ENCODE results near the gene GFER.

GFER gene

DNA sequence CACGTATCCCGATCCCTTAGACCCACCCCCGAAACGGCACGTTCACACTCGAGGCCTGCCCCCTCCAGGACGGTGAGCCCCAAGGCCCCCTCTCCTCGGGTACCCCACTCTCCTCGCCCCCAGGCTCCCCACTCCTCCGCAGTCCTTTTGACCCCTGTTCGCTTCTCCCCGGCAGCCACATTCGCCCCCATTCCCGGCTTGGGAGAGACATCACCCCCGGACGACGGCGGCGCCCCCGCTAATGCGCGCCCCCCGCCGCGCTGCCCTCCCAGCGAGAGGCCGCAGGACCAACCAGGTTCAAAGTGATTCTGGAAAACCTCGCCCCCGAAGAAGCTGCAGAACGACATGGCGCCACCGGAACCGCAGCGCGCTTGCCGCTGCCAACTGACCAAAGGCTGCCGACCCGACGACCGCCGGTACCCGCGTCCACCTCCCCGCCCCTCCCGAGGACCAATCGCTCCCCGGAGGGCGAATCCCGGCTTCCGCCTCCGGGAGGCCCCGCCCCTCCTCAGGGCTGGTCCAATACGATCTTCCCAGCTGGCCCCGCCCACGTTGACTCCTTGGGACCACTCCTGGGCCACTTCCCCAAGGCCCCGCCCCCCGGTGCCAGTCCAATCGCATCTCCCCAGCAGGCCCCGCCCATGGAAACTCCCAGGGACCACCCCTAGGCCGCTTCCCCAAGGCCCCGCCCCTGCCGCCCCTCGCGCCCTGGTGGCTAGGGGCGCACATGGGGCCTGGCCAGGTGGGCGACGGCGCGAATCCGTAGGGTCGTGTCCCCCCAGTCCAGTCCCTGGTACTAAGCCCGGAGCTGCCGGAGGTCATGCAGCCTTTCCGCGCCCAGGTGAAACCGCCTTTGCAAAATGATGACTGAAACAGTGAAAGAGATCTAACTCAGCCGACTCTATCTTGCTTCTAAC, 40.9 kb upstream of the GFER start, which contains the start of gene MSRB1:
Gene MSRB1 (minus strand): TSS at position 390 of the 917 bp plus-strand sequence. CDS start 43 bp downstream, at position 347.
- peaks cover 23 to 33% of the 10 kb centered on the region in 2 donors for H3K4me1 ChIP-seq (ENCODE audit: control insufficient read depth in 1 of 2, insufficient read depth in 2 of 2, low read length in 2 of 2)
- H3K27ac ChIP-seq (ENCODE audit: low read depth, low read length) = peak within 1 kb of the TSS; percentile 66
- H3K9me3 ChIP-seq (ENCODE audit: control insufficient read depth in 1 of 2, low read length in 2 of 2) = no peaks in the 10 kb centered on the region
- H3K36me3 ChIP-seq (ENCODE audit: control insufficient read depth in 1 of 2, insufficient read depth in 2 of 2, low read length in 2 of 2) = peaks cover 13 to 19% of the 10 kb centered on the region in 2 donors
- H3K4me3 ChIP-seq (ENCODE audit: low read depth in 1 of 2, low read length in 2 of 2) = peak within 1 kb of the TSS; percentile 86 to 93
- H3K9ac ChIP-seq (ENCODE audit: low read depth in 1 of 2, low read length in 2 of 2) = peak within 1 kb of the TSS; percentile 74 to 82
- H3K27me3 ChIP-seq (ENCODE audit: control insufficient read depth in 1 of 2, insufficient read depth in 2 of 2, low read length in 2 of 2) = no peaks in the 10 kb centered on the region

DNA sequence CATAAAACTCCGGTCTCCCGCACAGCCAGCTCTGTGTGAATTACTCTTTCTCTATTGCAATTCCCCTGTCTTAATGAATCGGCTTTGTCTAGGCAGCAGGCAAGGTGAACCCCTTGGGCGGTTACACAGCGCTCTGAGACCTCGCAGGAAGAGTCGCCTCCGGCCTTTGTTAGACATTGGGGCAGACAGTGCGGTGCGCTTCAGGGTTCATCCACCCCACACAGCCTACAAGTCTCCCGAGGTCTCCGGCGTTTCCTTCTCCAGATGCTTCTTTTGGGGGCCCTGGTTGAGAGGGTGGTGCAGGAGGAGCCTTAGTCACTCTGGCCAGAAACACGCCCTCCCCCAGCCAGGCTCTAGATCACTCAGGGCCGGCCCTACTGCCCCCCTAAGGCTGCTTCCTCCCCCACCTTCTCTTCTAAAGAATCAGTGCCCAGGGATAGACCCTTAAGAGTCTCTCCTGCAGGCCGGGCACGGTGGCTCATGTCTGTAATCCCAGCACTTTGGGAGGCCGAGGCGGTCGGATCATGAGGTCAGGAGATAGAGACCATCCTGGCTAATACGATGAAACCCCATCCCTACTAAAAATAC, 39.3 kb upstream of the GFER start:
- Histone ChIP-seq H3K9ac (ENCODE audit: low read depth in 1 of 2, low read length in 2 of 2) (no peak overlapping the region), H3K36me3 (ENCODE audit: control insufficient read depth in 1 of 2, insufficient read depth in 2 of 2, low read length in 2 of 2) (peaks cover 0 to 6% of the 10 kb centered on the region in 2 donors), H3K4me3 (ENCODE audit: low read depth in 1 of 2, low read length in 2 of 2) (no peak overlapping the region), H3K27ac (ENCODE audit: low read depth, low read length) (no peak overlapping the region), H3K27me3 (ENCODE audit: control insufficient read depth in 1 of 2, insufficient read depth in 2 of 2, low read length in 2 of 2) (no peaks in the 10 kb centered on the region), H3K4me1 (ENCODE audit: control insufficient read depth in 1 of 2, insufficient read depth in 2 of 2, low read length in 2 of 2) (peaks cover 23 to 31% of the 10 kb centered on the region in 2 donors), H3K9me3 (ENCODE audit: control insufficient read depth in 1 of 2, low read length in 2 of 2) (no peaks in the 10 kb centered on the region)

DNA sequence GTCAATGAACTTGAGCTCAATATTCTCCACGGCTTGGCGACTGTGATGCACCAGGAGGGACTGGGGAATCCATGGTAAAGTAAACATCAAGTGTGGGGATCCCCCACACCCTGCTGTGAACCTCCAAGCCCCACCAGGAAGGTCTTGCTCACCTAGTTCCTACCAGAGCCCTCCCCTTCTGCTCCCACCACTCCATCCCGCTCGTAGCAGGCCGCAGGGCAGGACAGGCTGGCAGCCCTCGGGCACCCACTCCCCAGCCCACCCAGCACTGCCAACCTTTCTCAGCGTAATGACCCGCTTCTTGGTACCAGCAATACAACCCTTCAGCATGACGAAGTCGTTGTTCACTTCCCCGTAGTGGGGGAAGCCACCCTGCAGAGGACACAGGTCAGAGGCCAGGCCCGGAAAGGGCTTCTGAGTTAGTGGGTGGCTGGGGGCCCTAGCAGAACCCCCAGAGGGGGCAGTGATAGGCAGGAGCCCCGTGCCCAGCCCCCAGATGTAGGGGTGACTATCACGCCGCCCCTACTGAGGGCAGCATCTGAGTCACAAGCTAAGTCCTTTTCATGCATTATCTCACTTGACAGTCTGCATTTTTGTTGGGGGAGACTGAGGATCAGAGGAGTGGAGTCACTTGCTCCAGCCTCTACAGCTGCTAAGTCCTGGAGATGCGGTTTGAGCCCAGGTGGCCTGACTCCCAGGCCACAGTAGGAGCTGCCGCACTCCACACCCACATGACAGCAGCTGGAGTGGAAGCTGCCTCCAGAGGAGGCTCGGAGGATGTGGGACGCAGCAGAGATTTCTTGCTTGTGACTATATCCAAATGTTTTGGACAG, 38.2 kb upstream of the GFER start:
- no peak overlapping the region for H3K9ac ChIP-seq (ENCODE audit: low read depth in 1 of 2, low read length in 2 of 2)
- no peak overlapping the region for H3K4me3 ChIP-seq (ENCODE audit: low read depth in 1 of 2, low read length in 2 of 2)
- no peaks in the 10 kb centered on the region for H3K9me3 ChIP-seq (ENCODE audit: control insufficient read depth in 1 of 2, low read length in 2 of 2)
- H3K36me3 ChIP-seq (ENCODE audit: control insufficient read depth in 1 of 2, insufficient read depth in 2 of 2, low read length in 2 of 2) = no peaks in the 10 kb centered on the region
- no peaks in the 10 kb centered on the region for H3K27me3 ChIP-seq (ENCODE audit: control insufficient read depth in 1 of 2, insufficient read depth in 2 of 2, low read length in 2 of 2)
- no peak overlapping the region for H3K27ac ChIP-seq (ENCODE audit: low read depth, low read length)
- peaks cover 15 to 21% of the 10 kb centered on the region in 2 donors for H3K4me1 ChIP-seq (ENCODE audit: control insufficient read depth in 1 of 2, insufficient read depth in 2 of 2, low read length in 2 of 2)

DNA sequence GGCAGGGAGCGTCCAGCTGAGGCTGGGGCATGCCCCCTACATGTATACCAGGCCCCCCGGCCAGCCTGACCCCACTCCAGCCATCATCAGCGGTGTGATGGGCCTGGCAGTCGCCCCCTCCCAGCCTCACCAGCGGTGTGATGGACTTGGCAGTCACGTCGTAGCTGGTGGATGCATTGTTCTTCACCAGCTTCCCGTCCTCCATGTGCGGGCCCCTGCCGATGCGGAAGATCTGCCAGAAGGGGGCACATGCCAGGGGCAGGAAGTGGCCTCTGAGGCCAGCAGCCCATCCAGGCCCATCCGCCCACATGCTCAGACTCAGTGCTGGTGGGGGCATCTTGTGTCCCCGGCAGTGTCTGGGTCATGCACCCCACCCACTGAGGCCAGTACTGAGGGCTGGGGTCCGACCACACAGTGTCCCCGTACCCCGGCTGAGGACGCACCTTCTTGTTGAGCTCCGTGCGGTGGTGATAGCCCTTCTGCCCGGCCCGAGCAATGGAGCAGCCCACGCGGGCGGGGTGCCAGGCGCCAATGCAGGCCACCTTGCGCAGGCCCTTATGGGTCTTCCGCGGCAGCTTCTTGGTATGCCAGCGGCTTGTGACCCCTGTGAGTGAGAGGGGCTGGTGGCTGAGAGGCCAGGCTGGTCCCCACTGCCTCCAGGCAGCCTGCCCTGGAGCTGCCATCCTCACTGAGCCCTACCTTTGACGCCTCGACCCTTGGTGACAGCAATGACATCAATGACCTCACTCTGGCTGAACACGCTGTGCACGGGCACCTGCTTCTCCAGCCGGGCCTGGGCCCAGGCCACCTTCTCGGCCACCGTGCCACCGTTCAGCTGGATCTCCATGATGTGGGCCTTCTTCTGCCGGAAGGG, 37.3 kb upstream of the GFER start:
- peaks cover 8 to 11% of the 10 kb centered on the region in 2 donors for H3K4me1 ChIP-seq (ENCODE audit: control insufficient read depth in 1 of 2, insufficient read depth in 2 of 2, low read length in 2 of 2)
- no peaks in the 10 kb centered on the region for H3K9me3 ChIP-seq (ENCODE audit: control insufficient read depth in 1 of 2, low read length in 2 of 2)
- no peaks in the 10 kb centered on the region for H3K36me3 ChIP-seq (ENCODE audit: control insufficient read depth in 1 of 2, insufficient read depth in 2 of 2, low read length in 2 of 2)
- H3K4me3 ChIP-seq (ENCODE audit: low read depth in 1 of 2, low read length in 2 of 2) = no peak overlapping the region
- H3K27me3 ChIP-seq (ENCODE audit: control insufficient read depth in 1 of 2, insufficient read depth in 2 of 2, low read length in 2 of 2) = no peaks in the 10 kb centered on the region
- no peak overlapping the region for H3K9ac ChIP-seq (ENCODE audit: low read depth in 1 of 2, low read length in 2 of 2)
- no peak overlapping the region for H3K27ac ChIP-seq (ENCODE audit: low read depth, low read length)

GRCh38 chr16:1947369-1947670, 36.7 kb upstream of the GFER start:
- H3K9ac ChIP-seq (ENCODE audit: low read depth in 1 of 2, low read length in 2 of 2) = no peak overlapping the region
- no peak overlapping the region for H3K27ac ChIP-seq (ENCODE audit: low read depth, low read length)
- H3K36me3 ChIP-seq (ENCODE audit: control insufficient read depth in 1 of 2, insufficient read depth in 2 of 2, low read length in 2 of 2) = no peaks in the 10 kb centered on the region
- no peaks in the 10 kb centered on the region for H3K27me3 ChIP-seq (ENCODE audit: control insufficient read depth in 1 of 2, insufficient read depth in 2 of 2, low read length in 2 of 2)
- H3K9me3 ChIP-seq (ENCODE audit: control insufficient read depth in 1 of 2, low read length in 2 of 2) = no peaks in the 10 kb centered on the region
- H3K4me1 ChIP-seq (ENCODE audit: control insufficient read depth in 1 of 2, insufficient read depth in 2 of 2, low read length in 2 of 2) = peaks cover 2 to 5% of the 10 kb centered on the region in 2 donors
- H3K4me3 ChIP-seq (ENCODE audit: low read depth in 1 of 2, low read length in 2 of 2) = no peak overlapping the region

DNA sequence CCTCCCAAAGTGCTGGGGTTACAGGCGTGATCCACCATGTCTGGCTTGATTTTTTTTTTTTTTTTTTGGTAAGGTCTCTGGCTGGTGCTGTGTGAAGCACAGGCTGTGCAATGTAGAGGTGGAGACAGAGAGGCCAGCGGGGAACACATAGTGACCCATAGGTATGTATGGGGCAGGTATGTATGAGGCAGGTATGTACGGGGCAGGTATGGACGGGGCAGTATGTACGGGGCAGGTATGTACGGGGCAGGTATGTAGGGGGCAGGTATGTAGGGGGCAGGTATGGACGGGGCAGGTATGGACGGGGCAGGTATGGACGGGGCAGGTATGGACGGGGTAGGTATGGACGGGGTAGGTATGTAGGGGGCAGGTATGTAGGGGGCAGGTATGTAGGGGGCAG, 34.5 kb upstream of the GFER start:
- H3K4me1 ChIP-seq (ENCODE audit: control insufficient read depth in 1 of 2, insufficient read depth in 2 of 2, low read length in 2 of 2) = no peaks in the 10 kb centered on the region

GRCh38 chr16:1950047-1950446, 33.9 kb upstream of the GFER start:
- H3K27ac ChIP-seq (ENCODE audit: low read depth, low read length) = no peak overlapping the region
- H3K36me3 ChIP-seq (ENCODE audit: control insufficient read depth in 1 of 2, insufficient read depth in 2 of 2, low read length in 2 of 2) = no peaks in the 10 kb centered on the region
- no peak overlapping the region for H3K4me3 ChIP-seq (ENCODE audit: low read depth in 1 of 2, low read length in 2 of 2)
- no peaks in the 10 kb centered on the region for H3K27me3 ChIP-seq (ENCODE audit: control insufficient read depth in 1 of 2, insufficient read depth in 2 of 2, low read length in 2 of 2)
- no peak overlapping the region for H3K9ac ChIP-seq (ENCODE audit: low read depth in 1 of 2, low read length in 2 of 2)
- H3K4me1 ChIP-seq (ENCODE audit: control insufficient read depth in 1 of 2, insufficient read depth in 2 of 2, low read length in 2 of 2) = no peaks in the 10 kb centered on the region
- H3K9me3 ChIP-seq (ENCODE audit: control insufficient read depth in 1 of 2, low read length in 2 of 2) = no peaks in the 10 kb centered on the region

More for the DNA sequence above, 34.5 kb upstream of the GFER start:
- Histone ChIP-seq H3K9ac (ENCODE audit: low read depth in 1 of 2, low read length in 2 of 2) (no peak overlapping the region), H3K27ac (ENCODE audit: low read depth, low read length) (no peak overlapping the region), H3K9me3 (ENCODE audit: control insufficient read depth in 1 of 2, low read length in 2 of 2) (no peaks in the 10 kb centered on the region), H3K36me3 (ENCODE audit: control insufficient read depth in 1 of 2, insufficient read depth in 2 of 2, low read length in 2 of 2) (no peaks in the 10 kb centered on the region), H3K4me3 (ENCODE audit: low read depth in 1 of 2, low read length in 2 of 2) (no peak overlapping the region), H3K27me3 (ENCODE audit: control insufficient read depth in 1 of 2, insufficient read depth in 2 of 2, low read length in 2 of 2) (no peaks in the 10 kb centered on the region)

- no peaks in the 10 kb centered on the region for H3K36me3 ChIP-seq (ENCODE audit: control insufficient read depth in 1 of 2, insufficient read depth in 2 of 2, low read length in 2 of 2)
- H3K4me1 ChIP-seq (ENCODE audit: control insufficient read depth in 1 of 2, insufficient read depth in 2 of 2, low read length in 2 of 2) = no peaks in the 10 kb centered on the region
- H3K9ac ChIP-seq (ENCODE audit: low read depth in 1 of 2, low read length in 2 of 2) = no peak overlapping the region
- no peak overlapping the region for H3K4me3 ChIP-seq (ENCODE audit: low read depth in 1 of 2, low read length in 2 of 2)
- no peaks in the 10 kb centered on the region for H3K27me3 ChIP-seq (ENCODE audit: control insufficient read depth in 1 of 2, insufficient read depth in 2 of 2, low read length in 2 of 2)
- H3K27ac ChIP-seq (ENCODE audit: low read depth, low read length) = no peak overlapping the region
- H3K9me3 ChIP-seq (ENCODE audit: control insufficient read depth in 1 of 2, low read length in 2 of 2) = no peaks in the 10 kb centered on the region
These were observed 33.4 kb upstream of the GFER start for GRCh38 chr16:1950559-1950958.

- no peak overlapping the region for H3K9ac ChIP-seq (ENCODE audit: low read depth in 1 of 2, low read length in 2 of 2)
These were observed 30.3 kb upstream of the GFER start for GRCh38 chr16:1953734-1954133.

More at GRCh38 chr16:1953734-1954133, 30.3 kb upstream of the GFER start:
- no peaks in the 10 kb centered on the region for H3K9me3 ChIP-seq (ENCODE audit: control insufficient read depth in 1 of 2, low read length in 2 of 2)
- H3K36me3 ChIP-seq (ENCODE audit: control insufficient read depth in 1 of 2, insufficient read depth in 2 of 2, low read length in 2 of 2) = no peaks in the 10 kb centered on the region
- no peak overlapping the region for H3K27ac ChIP-seq (ENCODE audit: low read depth, low read length)
- no peaks in the 10 kb centered on the region for H3K27me3 ChIP-seq (ENCODE audit: control insufficient read depth in 1 of 2, insufficient read depth in 2 of 2, low read length in 2 of 2)
- H3K4me1 ChIP-seq (ENCODE audit: control insufficient read depth in 1 of 2, insufficient read depth in 2 of 2, low read length in 2 of 2) = peaks cover 0 to under 1% of the 10 kb centered on the region in 2 donors
- H3K4me3 ChIP-seq (ENCODE audit: low read depth in 1 of 2, low read length in 2 of 2) = no peak overlapping the region

Measured in duodenal mucosa (tissue), 2 donors.